GM10266 (cell line): ENCODE measurements around the gene DPP7.
A peak's percentile ranks its signal among the peaks of the same experiment; 100 is the strongest.

Source experiments
- DNase-seq: peaks from one replicate; pipeline ENCODE4 v3.0.0; 2012; ENCODE audit errors: extremely low spot score
- CTCF ChIP-seq: IDR thresholded peaks from 2 replicates; pipeline ENCODE4 v1.5.1; 2012; ENCODE audit warnings: mild to moderate bottlenecking, low read depth; ENCODE audit not compliant: control insufficient read depth, insufficient read depth; ENCODE audit errors: missing control alignments

The DPP7 gene

DNA sequence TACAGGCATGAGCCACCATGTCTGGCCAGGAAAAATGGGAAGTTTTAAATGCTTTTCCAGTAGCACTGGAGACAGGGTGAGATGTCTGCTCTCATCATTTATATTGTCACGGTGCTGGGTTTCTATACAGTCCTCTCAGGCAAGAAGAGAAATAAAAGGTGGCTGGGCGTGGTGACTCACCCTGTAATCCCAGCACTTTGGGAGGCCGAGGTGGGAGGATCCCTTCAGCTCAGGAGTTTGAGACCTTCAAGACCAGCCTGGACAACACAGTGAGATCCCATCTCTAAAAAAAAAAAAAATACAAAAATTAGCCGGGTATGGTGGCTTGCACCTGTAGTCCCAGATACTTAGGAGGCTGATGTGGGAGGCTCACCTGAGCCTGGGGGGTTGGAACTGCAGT is 19.7 kb upstream of the DPP7 start:
- DNase-seq = no peak
- TF ChIP-seq CTCF = no peak

- no peak for DNase-seq
- TF ChIP-seq CTCF = no peak
Measured at GRCh38 chr9:137130176-137130755, 15.7 kb upstream of the DPP7 start.

GRCh38 chr9:137129456-137130175 is 15.1 kb upstream of the DPP7 start:
- no peak for TF ChIP-seq CTCF
- peak; percentile 97 for DNase-seq

GRCh38 chr9:137128862-137129455 is 14.4 kb upstream of the DPP7 start:
- DNase-seq = no peak
- no peak for TF ChIP-seq CTCF

- TF ChIP-seq CTCF = no peak
Measured at GRCh38 chr9:137128158-137128861, 13.8 kb upstream of the DPP7 start.

DNA sequence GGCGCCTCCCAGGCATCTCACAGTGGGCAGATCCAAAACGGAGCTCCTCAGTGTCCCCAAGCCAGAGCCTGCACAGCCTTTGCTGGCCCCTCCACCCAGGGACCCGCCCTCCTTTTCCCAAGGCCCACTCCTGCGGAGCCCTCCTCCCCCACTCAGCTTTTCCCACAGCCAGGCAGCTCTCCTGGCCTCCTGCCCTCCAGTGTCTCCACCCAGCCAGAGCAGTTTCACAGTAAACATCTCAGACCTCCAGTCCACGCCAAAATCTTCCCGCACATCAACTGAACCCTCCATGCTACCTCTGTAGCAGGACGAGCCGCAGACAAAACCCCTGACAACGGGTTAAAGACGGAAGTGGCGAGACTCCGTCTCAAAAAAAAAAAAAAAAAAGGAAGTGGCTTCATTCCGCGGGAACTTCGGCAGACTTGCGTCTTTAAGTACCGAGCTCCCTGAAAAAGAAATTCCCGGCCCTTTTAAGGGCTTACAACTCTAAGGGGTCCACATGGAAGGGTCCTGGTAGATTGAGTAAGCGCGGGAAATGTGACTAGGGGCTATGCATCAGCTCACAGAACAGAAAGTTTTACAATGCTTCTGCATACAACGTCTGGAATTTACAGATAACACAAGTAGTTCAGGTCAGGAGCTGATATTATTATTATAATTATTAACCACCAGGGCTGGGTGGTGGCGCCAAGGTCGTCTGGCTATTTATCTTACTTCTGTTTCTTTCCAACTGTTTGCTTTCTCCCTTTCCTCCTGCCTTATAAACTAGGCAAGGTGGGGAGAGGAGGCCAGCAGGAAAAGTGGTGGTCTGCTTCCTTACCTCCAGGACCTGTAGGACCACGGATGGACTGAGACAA is 13.0 kb upstream of the DPP7 start:
- no peak for TF ChIP-seq CTCF
- no peak for DNase-seq

More at GRCh38 chr9:137128158-137128861, 13.8 kb upstream of the DPP7 start:
- no peak for DNase-seq
